Measurements from ENCODE around the gene GLI3.

GLI3 gene

GRCh38 chr7:41912426-41912825, 324.6 kb downstream of the GLI3 start:
- no peak for ATAC-seq (ENCODE audit: insufficient read depth, low read depth)
- H4K20me1 ChIP-seq (ENCODE audit: insufficient read depth, low read length) = no peaks in the 10 kb centered on the region
- no peaks in the 10 kb centered on the region for H3K36me3 ChIP-seq (ENCODE audit: insufficient read depth, low read length)
- no peak overlapping the region for H3K4me3 ChIP-seq (ENCODE audit: low read depth in 1 of 2, low read length in 2 of 2)
- TF ChIP-seq EZH2 (IDR thresholded peaks at IDR 0.05; ENCODE audit: borderline replicate concordance, low read depth, low read length, severe bottlenecking) (no peak), CTCF (IDR thresholded peaks at IDR 0.05; ENCODE audit: borderline replicate concordance, extremely low read depth, low read length, poor library complexity, severe bottlenecking) (no peak)
- no peak overlapping the region for H3K4me2 ChIP-seq (ENCODE audit: insufficient read depth, low read length)
- H3K9ac ChIP-seq (ENCODE audit: low read depth, low read length) = no peak overlapping the region
- no peaks in the 10 kb centered on the region for H3K4me1 ChIP-seq (ENCODE audit: insufficient read depth, low read length)
- no peak overlapping the region for H3K27ac ChIP-seq (ENCODE audit: low read length)
- H2AFZ ChIP-seq (ENCODE audit: low read depth, low read length) = no peak overlapping the region
- DNase-seq = no peak
- H3K9me3 ChIP-seq (ENCODE audit: insufficient read depth, low read length, severe bottlenecking) = no peaks in the 10 kb centered on the region
- no peaks in the 10 kb centered on the region for H3K79me2 ChIP-seq (ENCODE audit: insufficient read depth, low read length)
- no peaks in the 10 kb centered on the region for H3K27me3 ChIP-seq (ENCODE audit: insufficient read depth, low read length, poor library complexity)

DNA sequence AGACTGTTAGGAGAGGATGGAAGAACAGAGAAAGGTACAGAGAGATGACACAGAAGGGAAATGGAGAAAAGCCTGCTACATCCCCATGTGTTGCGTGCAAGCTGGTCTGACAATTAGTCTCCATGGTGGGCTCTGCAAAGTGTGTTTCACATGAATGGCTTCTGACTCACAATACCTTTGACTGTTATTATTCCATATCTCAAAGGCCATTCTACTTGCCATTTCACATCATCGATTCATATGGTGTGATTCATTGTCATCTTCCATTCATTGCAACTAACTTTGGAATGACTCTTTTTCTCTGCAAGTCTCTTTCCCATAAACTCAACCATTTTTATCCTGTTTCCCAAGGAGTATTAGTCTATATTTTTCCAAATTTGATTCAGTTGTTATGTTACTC, 325.2 kb downstream of the GLI3 start:
- ATAC-seq (ENCODE audit: insufficient read depth, low read depth) (no peak), DNase-seq (no peak)
- Histone ChIP-seq H3K4me3 (ENCODE audit: low read depth in 1 of 2, low read length in 2 of 2) (no peak overlapping the region), H3K36me3 (ENCODE audit: insufficient read depth, low read length) (no peaks in the 10 kb centered on the region), H3K27ac (ENCODE audit: low read length) (no peak overlapping the region), H3K9me3 (ENCODE audit: insufficient read depth, low read length, severe bottlenecking) (no peaks in the 10 kb centered on the region), H3K9ac (ENCODE audit: low read depth, low read length) (no peak overlapping the region), H3K79me2 (ENCODE audit: insufficient read depth, low read length) (no peaks in the 10 kb centered on the region), H3K27me3 (ENCODE audit: insufficient read depth, low read length, poor library complexity) (no peaks in the 10 kb centered on the region), H3K4me1 (ENCODE audit: insufficient read depth, low read length) (no peaks in the 10 kb centered on the region), H4K20me1 (ENCODE audit: insufficient read depth, low read length) (no peaks in the 10 kb centered on the region), H2AFZ (ENCODE audit: low read depth, low read length) (no peak overlapping the region), H3K4me2 (ENCODE audit: insufficient read depth, low read length) (no peak overlapping the region)
- no peak for TF ChIP-seq CTCF (IDR thresholded peaks at IDR 0.05; ENCODE audit: borderline replicate concordance, extremely low read depth, low read length, poor library complexity, severe bottlenecking)
- no peak for TF ChIP-seq EZH2 (IDR thresholded peaks at IDR 0.05; ENCODE audit: borderline replicate concordance, low read depth, low read length, severe bottlenecking)

All from DND-41 (cell line).